Activated CD8-positive, alpha-beta T cell treated with anti-CD3 and anti-CD28 coated beads for 36 hours (primary cell): ENCODE measurements around the gene NLK. TPM values are rescaled to one million over a fixed set of nuclear protein-coding genes. Genes with fewer than 3 reads are reported as not detected.
"Not testable (repeated sequence)": the region's sequence is repeated elsewhere in the genome, so short reads cannot be mapped to it uniquely, and the experiment has no call there.

Experiments used
- ATAC-seq: fragments of 200-7000 bp; cut with Tn5 transposase; one replicate; pipeline ENCODE4 v1.10.0; 2021; ENCODE audit warnings: mild to moderate bottlenecking, moderate library complexity
- CTCF ChIA-PET: fragments of 350-600 bp; sonication (Branson Sonifier 250); formaldehyde crosslinking; loops from one replicate; lab custom pipeline; 2021; ENCODE audit warnings: antibody characterized with exemption; lab: Charles Lee
- POLR2A ChIA-PET: fragments of 350-600 bp; sonication (Branson Sonifier 250); formaldehyde crosslinking; loops from one replicate; lab custom pipeline; 2021; ENCODE audit warnings: antibody characterized with exemption; lab: Charles Lee
- DNase-seq: peaks from one replicate; pipeline ENCODE4 v3.0.0-alpha.2; 2020
- H3K27ac Mint-ChIP-seq: one replicate; pipeline ENCODE4 v1.8.0; 2021; ENCODE audit warnings: mild to moderate bottlenecking, mixed read lengths
- H3K27me3 Mint-ChIP-seq: one replicate; pipeline ENCODE4 v1.8.0; 2021; ENCODE audit warnings: mixed read lengths
- H3K36me3 Mint-ChIP-seq: one replicate; pipeline ENCODE4 v1.8.0; 2021; ENCODE audit warnings: low read depth, mixed read lengths
- H3K4me1 Mint-ChIP-seq: one replicate; pipeline ENCODE4 v1.8.0; 2021; ENCODE audit warnings: low read depth, mixed read lengths
- H3K4me3 Mint-ChIP-seq: one replicate; pipeline ENCODE4 v1.8.0; 2021; ENCODE audit warnings: mild to moderate bottlenecking, moderate library complexity, mixed read lengths
- H3K9me3 Mint-ChIP-seq: one replicate; pipeline ENCODE4 v1.8.0; 2021; ENCODE audit warnings: mixed read lengths
- intact Hi-C: fragments of 100-400 bp; cut with micrococcal nuclease; formaldehyde crosslinking; loops from one replicate; pipeline ENCODE4 v1.10.0; 2022
- total RNA-seq, 2 experiments: library from RNA; stranded (reverse); gene quantifications; one replicate each; pipeline ENCODE4 v1.2.3, GENCODE V29; 2021
- TF ChIP-seq, protein P1 (sequence below): fragments of 200-600 bp; IDR thresholded peaks from one replicate; pipeline ENCODE4 v1.8.0; 2022; ENCODE audit warnings: antibody characterized with exemption, mild to moderate bottlenecking

Gene NLK
- total RNA-seq, 2 experiments from 2014 or later: 7.3 to 7.8 TPM

DNA sequence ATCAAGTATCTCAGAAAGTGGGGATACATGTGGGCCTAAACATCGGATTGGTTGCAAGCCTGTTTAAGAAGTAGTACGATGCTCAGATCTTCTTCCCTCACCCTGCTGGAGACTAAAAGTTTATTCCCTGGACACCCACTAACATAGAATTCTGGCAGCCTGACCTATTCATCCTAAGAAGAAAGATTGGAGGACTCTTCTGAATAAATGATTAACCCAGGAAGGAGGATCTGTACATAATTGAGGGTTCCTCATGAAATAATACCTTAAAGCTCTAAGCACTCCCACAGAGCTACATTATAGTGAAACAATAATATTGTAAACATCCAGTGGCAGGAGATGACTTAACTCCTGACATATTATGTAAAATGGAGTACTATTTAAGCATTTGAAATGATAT is 111.7 kb downstream of the NLK start:
- intact Hi-C loops: no loop called here
- no peaks in the 10 kb centered on the region for H3K27me3 Mint-ChIP-seq
- ChIA-PET CTCF (no interaction called here), POLR2A (no interaction called here)
- DNase-seq: no peak
- H3K9me3 Mint-ChIP-seq: no peaks in the 10 kb centered on the region
- no peak overlapping the region for H3K27ac Mint-ChIP-seq
- ATAC-seq: no peak
- TF ChIP-seq, protein P1, sequence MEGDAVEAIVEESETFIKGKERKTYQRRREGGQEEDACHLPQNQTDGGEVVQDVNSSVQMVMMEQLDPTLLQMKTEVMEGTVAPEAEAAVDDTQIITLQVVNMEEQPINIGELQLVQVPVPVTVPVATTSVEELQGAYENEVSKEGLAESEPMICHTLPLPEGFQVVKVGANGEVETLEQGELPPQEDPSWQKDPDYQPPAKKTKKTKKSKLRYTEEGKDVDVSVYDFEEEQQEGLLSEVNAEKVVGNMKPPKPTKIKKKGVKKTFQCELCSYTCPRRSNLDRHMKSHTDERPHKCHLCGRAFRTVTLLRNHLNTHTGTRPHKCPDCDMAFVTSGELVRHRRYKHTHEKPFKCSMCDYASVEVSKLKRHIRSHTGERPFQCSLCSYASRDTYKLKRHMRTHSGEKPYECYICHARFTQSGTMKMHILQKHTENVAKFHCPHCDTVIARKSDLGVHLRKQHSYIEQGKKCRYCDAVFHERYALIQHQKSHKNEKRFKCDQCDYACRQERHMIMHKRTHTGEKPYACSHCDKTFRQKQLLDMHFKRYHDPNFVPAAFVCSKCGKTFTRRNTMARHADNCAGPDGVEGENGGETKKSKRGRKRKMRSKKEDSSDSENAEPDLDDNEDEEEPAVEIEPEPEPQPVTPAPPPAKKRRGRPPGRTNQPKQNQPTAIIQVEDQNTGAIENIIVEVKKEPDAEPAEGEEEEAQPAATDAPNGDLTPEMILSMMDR: no peak
- no peak overlapping the region for H3K4me3 Mint-ChIP-seq
- no peaks in the 10 kb centered on the region for H3K4me1 Mint-ChIP-seq
- peaks cover 3% of the 10 kb centered on the region for H3K36me3 Mint-ChIP-seq

DNA sequence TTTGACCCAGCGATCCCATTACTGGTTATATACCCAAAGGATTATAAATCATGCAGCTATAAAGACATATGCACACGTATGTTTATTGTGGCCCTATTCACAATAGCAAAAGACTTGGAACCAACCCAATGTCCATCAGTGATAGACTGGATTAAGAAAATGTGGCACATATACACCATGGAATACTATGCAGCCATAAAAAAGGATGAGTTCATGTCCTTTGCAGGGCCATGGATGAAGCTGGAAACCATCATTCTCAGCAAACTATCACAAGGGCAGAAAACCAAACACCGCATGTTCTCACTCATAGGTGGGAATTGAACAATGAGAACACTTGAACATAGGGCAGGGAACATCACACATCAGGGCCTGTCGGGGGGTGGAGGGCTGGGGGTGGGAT is 112.9 kb downstream of the NLK start:
- H3K4me3 Mint-ChIP-seq, H3K9me3 Mint-ChIP-seq, H3K36me3 Mint-ChIP-seq, intact Hi-C loops, H3K27me3 Mint-ChIP-seq, H3K27ac Mint-ChIP-seq, POLR2A ChIA-PET, DNase-seq, ATAC-seq, CTCF ChIA-PET, H3K4me1 Mint-ChIP-seq: not testable (repeated sequence)

DNA sequence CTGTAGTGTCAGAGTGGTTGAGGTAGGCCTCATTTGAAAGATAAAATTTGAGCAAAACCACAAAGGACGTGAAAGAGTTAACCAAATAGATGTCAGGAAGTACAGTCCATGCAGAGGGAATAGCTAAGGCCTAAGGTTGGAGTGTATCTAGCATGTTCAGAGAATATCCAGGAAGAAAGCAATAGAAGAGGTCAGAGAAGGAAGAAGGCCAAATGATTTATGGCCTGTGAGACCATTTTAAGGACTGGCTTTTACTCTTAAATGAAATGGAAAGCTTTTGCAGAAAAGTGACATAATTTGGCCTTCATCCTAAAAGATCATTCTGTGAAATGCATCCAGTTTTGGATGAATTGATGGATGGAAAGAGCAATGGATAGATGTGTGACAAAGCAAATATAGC is 116.5 kb downstream of the NLK start:
- ATAC-seq (no peak), DNase-seq (no peak)
- H3K36me3 Mint-ChIP-seq: no peaks in the 10 kb centered on the region
- no peaks in the 10 kb centered on the region for H3K4me1 Mint-ChIP-seq
- TF ChIP-seq, protein P1: no peak
- ChIA-PET POLR2A (no interaction called here), CTCF (no interaction called here)
- intact Hi-C loops: no loop called here
- H3K9me3 Mint-ChIP-seq: no peaks in the 10 kb centered on the region
- no peak overlapping the region for H3K4me3 Mint-ChIP-seq
- H3K27me3 Mint-ChIP-seq: no peaks in the 10 kb centered on the region
- H3K27ac Mint-ChIP-seq: no peak overlapping the region

DNA sequence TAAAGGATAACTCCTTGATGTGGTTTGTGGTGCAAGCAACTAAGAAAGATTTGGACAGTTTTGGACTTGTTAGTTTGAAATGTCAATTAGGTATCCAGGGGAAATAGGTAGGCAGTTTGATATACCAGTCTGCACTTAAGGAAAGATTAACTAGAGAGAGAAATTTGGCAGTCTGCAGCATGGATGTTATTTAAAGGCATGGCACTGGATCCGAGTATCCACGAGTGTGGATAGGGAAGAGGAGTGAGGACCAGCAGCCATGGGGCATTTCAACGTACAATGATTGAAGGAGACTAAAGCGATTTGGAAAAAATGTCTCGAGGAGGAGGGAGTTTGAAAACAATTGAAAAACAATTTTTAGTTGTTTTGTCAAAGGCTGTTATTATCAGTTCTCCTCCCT is 117.4 kb downstream of the NLK start:
- no peak overlapping the region for H3K4me3 Mint-ChIP-seq
- no peaks in the 10 kb centered on the region for H3K27me3 Mint-ChIP-seq
- H3K4me1 Mint-ChIP-seq: no peaks in the 10 kb centered on the region
- TF ChIP-seq, protein P1: no peak
- ChIA-PET POLR2A (no interaction called here), CTCF (no interaction called here)
- ATAC-seq (no peak), DNase-seq (no peak)
- H3K36me3 Mint-ChIP-seq: no peaks in the 10 kb centered on the region
- intact Hi-C loops: no loop called here
- H3K27ac Mint-ChIP-seq: no peak overlapping the region
- H3K9me3 Mint-ChIP-seq: no peaks in the 10 kb centered on the region

DNA sequence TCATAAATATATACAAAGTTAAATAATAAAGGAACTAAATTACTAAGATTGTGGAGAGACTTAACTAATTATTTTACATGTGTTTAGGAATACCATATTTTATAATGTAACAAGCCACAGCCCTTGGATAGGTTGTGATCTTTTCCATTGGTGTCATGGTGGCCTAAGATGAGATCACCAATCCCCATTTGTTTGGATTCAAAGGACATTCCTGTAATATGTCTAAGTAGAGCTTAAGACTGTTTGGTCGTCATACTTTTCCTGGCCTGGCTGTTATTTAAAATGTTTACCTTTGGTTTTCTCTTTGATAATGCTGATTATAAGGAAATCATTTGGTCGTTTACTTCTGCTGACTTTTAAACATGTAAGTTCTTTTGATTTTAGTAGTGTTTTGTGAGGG is 118.1 kb downstream of the NLK start:
- H3K4me3 Mint-ChIP-seq: no peak overlapping the region
- no peak for ATAC-seq

More for the DNA sequence above, 118.1 kb downstream of the NLK start:
- Mint-ChIP-seq H3K27ac (no peak overlapping the region), H3K9me3 (no peaks in the 10 kb centered on the region), H3K36me3 (no peaks in the 10 kb centered on the region), H3K27me3 (no peaks in the 10 kb centered on the region), H3K4me1 (no peaks in the 10 kb centered on the region)
- DNase-seq: no peak
- POLR2A ChIA-PET: no interaction called here
- TF ChIP-seq, protein P1: no peak
- intact Hi-C loops: no loop called here
- CTCF ChIA-PET: no interaction called here
